Endothelial cell of umbilical vein (primary cell): ENCODE measurements around the gene TRPV2. TPM values are rescaled to one million over a fixed set of nuclear protein-coding genes. Genes with fewer than 3 reads are reported as not detected.

Source experiments
- BruUV-seq: library from RNA; stranded (reverse); fragments of 400-500 nt; replicated peaks from 2 replicates; lab custom pipeline; 2021; lab: Mats Ljungman, UMichigan
- CTCF ChIA-PET: fragments of 300-600, 350-600 bp; sonication (Branson Sonifier 250); formaldehyde crosslinking; loops from one replicate; lab custom pipeline; 2021; ENCODE audit warnings: antibody characterized with exemption, inconsistent platforms; lab: Charles Lee
- POLR2A ChIA-PET: fragments of 300-600, 350-600 bp; sonication (Branson Sonifier 250); formaldehyde crosslinking; loops from one replicate; lab custom pipeline; 2021; ENCODE audit warnings: antibody characterized with exemption, inconsistent platforms; lab: Charles Lee
- DNase-seq: peaks from one replicate; pipeline ENCODE4 v3.0.0-alpha.2; 2011; ENCODE audit warnings: low read depth, low spot score
- FAIRE-seq: peaks from 2 replicates; lab custom pipeline; 2011; peaks lifted over from hg19 to GRCh38; lab: Jason Lieb, UNC
- H2AFZ ChIP-seq: 2 replicates; pipeline ENCODE4 v1.6.0; 2012; ENCODE audit warnings: low read depth, low read length, control low read depth, inconsistent platforms
- H3K27ac ChIP-seq: 2 replicates; pipeline ENCODE4 v1.5.1; 2011; ENCODE audit warnings: low read depth, mild to moderate bottlenecking, control low read depth, low read length, moderate library complexity; ENCODE audit not compliant: insufficient read depth
- H3K27me3 ChIP-seq, 2 experiments: 2 replicates each; pipeline versions ENCODE4 v1.6.0 to v1.6.1; 2011; ENCODE audit warnings: low read length in 2 of 2, mixed read lengths in 1 of 2; ENCODE audit not compliant: control insufficient read depth in 2 of 2, insufficient read depth in 2 of 2
- H3K36me3 ChIP-seq, 2 experiments: 2 replicates in 1 of 2; 3 replicates in 1 of 2; pipeline ENCODE4 v1.5.1; 2011; ENCODE audit warnings: low read length in 2 of 2, mild to moderate bottlenecking in 1 of 2, moderate library complexity in 1 of 2; ENCODE audit not compliant: control insufficient read depth in 2 of 2, insufficient read depth in 2 of 2; ENCODE audit errors: extremely low read depth in 1 of 2
- H3K4me1 ChIP-seq: 3 replicates; pipeline ENCODE4 v1.5.1; 2011; ENCODE audit warnings: mild to moderate bottlenecking, low read length; ENCODE audit not compliant: control insufficient read depth, insufficient read depth; ENCODE audit errors: extremely low read depth
- H3K4me2 ChIP-seq: 2 replicates; pipeline ENCODE4 v1.6.1; 2011; ENCODE audit warnings: low read length, control low read depth, mixed read lengths; ENCODE audit not compliant: insufficient read depth
- H3K4me3 ChIP-seq, 3 experiments: fragments of 200-600 bp in 1 of 3; sonication (generic), shearing (Covaris generic) in 1 of 3; replicated peaks in 1 of 3; 2 replicates each; pipeline ENCODE4 v1.5.1; 2011 to 2016; ENCODE audit warnings: control low read depth in 3 of 3, low read length in 3 of 3, mild to moderate bottlenecking in 2 of 3, inconsistent platforms in 1 of 3, low read depth in 1 of 3, moderate library complexity in 1 of 3; ENCODE audit not compliant: insufficient read depth in 1 of 3
- H3K79me2 ChIP-seq: 2 replicates; pipeline ENCODE4 v1.6.0; 2012; ENCODE audit warnings: low read length, inconsistent platforms; ENCODE audit not compliant: control insufficient read depth, insufficient read depth
- H3K9ac ChIP-seq: replicated peaks from 2 replicates; pipeline ENCODE3; 2011; ENCODE audit warnings: low read length, control low read depth; ENCODE audit not compliant: insufficient read depth; ENCODE audit errors: extremely low read depth
- H3K9me1 ChIP-seq: replicated peaks from 3 replicates; pipeline ENCODE4 v1.6.0; 2011; ENCODE audit warnings: mild to moderate bottlenecking, low read length; ENCODE audit not compliant: control insufficient read depth, insufficient read depth; ENCODE audit errors: extremely low read depth
- H3K9me3 ChIP-seq: replicated peaks from 2 replicates; pipeline ENCODE4 v1.5.1; 2012; ENCODE audit warnings: low read length, inconsistent platforms; ENCODE audit not compliant: control insufficient read depth, insufficient read depth
- H4K20me1 ChIP-seq: replicated peaks from 2 replicates; pipeline ENCODE3; 2011; ENCODE audit warnings: mild to moderate bottlenecking, low read length; ENCODE audit not compliant: control insufficient read depth, insufficient read depth; ENCODE audit errors: extremely low read depth
- CTCF ChIP-seq, 2 donors: IDR thresholded peaks; 1 replicate in 1 of 2; 2 replicates in 1 of 2; pipeline ENCODE4 v1.5.1; 2011; ENCODE audit warnings: low read length in 2 of 2, mild to moderate bottlenecking in 2 of 2, moderate library complexity in 2 of 2, control low read depth in 1 of 2, inconsistent platforms in 1 of 2, low read depth in 1 of 2; ENCODE audit not compliant: insufficient read depth in 1 of 2; ENCODE audit errors: extremely low read depth in 1 of 2
- EZH2 ChIP-seq: IDR thresholded peaks from 2 replicates; pipeline ENCODE4 v1.6.1; 2012; ENCODE audit warnings: borderline replicate concordance, low read depth, mild to moderate bottlenecking, moderate library complexity, low read length, inconsistent platforms; ENCODE audit not compliant: severe bottlenecking
- FOS ChIP-seq: IDR thresholded peaks from 2 replicates; pipeline ENCODE4 v1.6.1; 2011; ENCODE audit warnings: mild to moderate bottlenecking, low read length, moderate library complexity, borderline replicate concordance; ENCODE audit not compliant: insufficient read depth
- GATA2 ChIP-seq: IDR thresholded peaks from 2 replicates; pipeline ENCODE4 v1.7.0; 2011; ENCODE audit warnings: low read depth, mild to moderate bottlenecking, moderate library complexity, mixed read lengths, low read length; ENCODE audit not compliant: insufficient read length, insufficient read depth
- JUN ChIP-seq: IDR thresholded peaks from 2 replicates; pipeline ENCODE4 v1.6.1; 2011; ENCODE audit warnings: borderline replicate concordance, low read depth; ENCODE audit not compliant: insufficient read length, insufficient read depth
- MAX ChIP-seq: IDR thresholded peaks from 2 replicates; pipeline ENCODE4 v1.6.1; 2011; ENCODE audit not compliant: insufficient read depth, insufficient read length
- MYC ChIP-seq: IDR thresholded peaks from one replicate; pipeline ENCODE4 v1.6.1; 2011; ENCODE audit warnings: mild to moderate bottlenecking, low read depth, low read length
- POLR2A ChIP-seq: IDR thresholded peaks from 2 replicates; pipeline ENCODE4 v1.6.1; 2012; ENCODE audit warnings: low read depth, mild to moderate bottlenecking, control low read depth, low read length
- POLR2AphosphoS5 ChIP-seq: IDR thresholded peaks from 2 replicates; pipeline ENCODE4 v1.6.1; 2012; ENCODE audit warnings: low read depth, mild to moderate bottlenecking, control low read depth, low read length, moderate library complexity; ENCODE audit not compliant: insufficient read depth
- dilution Hi-C: fragments of 300-500 bp; cut with MboI; formaldehyde crosslinking; loops from one replicate; pipeline ENCODE4 v1.15.0; 2019; ENCODE audit warnings: low sequenced_read_pairs; ENCODE audit not compliant: extremely low pct_ligation_motif_present
- intact Hi-C: fragments of 100-400 bp; cut with micrococcal nuclease; formaldehyde crosslinking; loops from one replicate; pipeline ENCODE4 v1.10.0; 2022
- polyA plus RNA-seq, 4 experiments: library from polyadenylated mRNA; depleted of rRNA in 3 of 4; stranded (reverse) in 3 of 4; unstranded in 1 of 4; fragments of >200 nt; gene quantifications; 2 replicates each; pipeline versions ENCODE4 v1.2.1 to v1.2.3, GENCODE V29; 2011 to 2012; ENCODE audit warnings: missing spikeins in 1 of 4
- total RNA-seq: library from RNA; stranded (reverse); gene quantifications from 2 replicates; pipeline ENCODE4 v1.2.3, GENCODE V29; 2021

The TRPV2 gene
- total and polyA plus RNA-seq, 2 donors (not counting 3 experiments of a cell fraction or from before 2014, with no cell fraction given) = 4.2 to 10.6 TPM

DNA sequence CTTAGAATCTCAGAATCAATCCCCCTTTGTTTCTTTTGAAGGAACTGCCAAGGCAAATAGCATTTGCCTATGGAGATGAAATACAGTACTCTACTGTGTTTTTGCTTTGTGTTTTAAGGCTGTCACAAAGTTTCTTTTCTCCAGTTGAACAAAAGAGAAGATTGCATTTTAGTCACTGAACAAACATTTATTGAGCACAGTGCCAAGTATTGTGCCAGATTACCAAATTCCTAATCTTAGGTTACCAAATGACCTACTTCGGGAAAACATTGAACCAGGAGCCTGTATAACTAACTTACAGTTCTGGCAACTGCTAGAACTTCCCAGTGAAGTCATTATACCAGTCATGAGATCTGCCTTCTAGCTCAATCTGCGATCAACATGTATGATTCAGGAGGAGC is 37.4 kb upstream of the TRPV2 start:
- DNase-seq = peak; percentile 50
- POLR2A ChIA-PET = no interaction called here
- peak; percentile 12 for FAIRE-seq

More for the DNA sequence above, 37.4 kb upstream of the TRPV2 start:
- Histone ChIP-seq H2AFZ (no peak overlapping the region), H4K20me1 (no peaks in the 10 kb centered on the region), H3K36me3 (peaks cover 0 to 6% of the 10 kb centered on the region in 2 experiments), H3K9me1 (no peaks in the 10 kb centered on the region), H3K4me1 (peaks cover 4% of the 10 kb centered on the region), H3K4me2 (no peak overlapping the region), H3K27ac (no peak overlapping the region), H3K9me3 (no peaks in the 10 kb centered on the region), H3K4me3 (no peak overlapping the region), H3K27me3 (no peaks in the 10 kb centered on the region), H3K9ac (no peak overlapping the region), H3K79me2 (peaks cover 18% of the 10 kb centered on the region)
- no TSS peak for BruUV-seq
- dilution Hi-C loops = no loop called here
- no peak for TF ChIP-seq POLR2A
- no peak for TF ChIP-seq POLR2AphosphoS5
- TF ChIP-seq MAX = no peak
- TF ChIP-seq GATA2 = no peak
- TF ChIP-seq CTCF (IDR thresholded peaks at IDR 0.05; ENCODE audit: extremely low read depth in 1 of 2, insufficient read depth in 1 of 2, low read depth in 1 of 2, low read length in 2 of 2) = no peak
- TF ChIP-seq MYC = no peak
- no peak for TF ChIP-seq JUN
- TF ChIP-seq FOS = no peak
- TF ChIP-seq EZH2 = no peak
- CTCF ChIA-PET = interaction anchor here (0.9 to 2.6 kb wide), 2 partner anchors 14 to 25 kb away, joined by 4 to 20 read pairs; partner anchors contain the start of gene CENPV
- intact Hi-C loops = no loop called here
